ENCODE measurements around the gene DPT.

The DPT gene

GRCh38 chr1:168734946-168735345 is 5.9 kb upstream of the DPT start:
- DNase-seq = no peak

- DNase-seq = no peak
Measured at GRCh38 chr1:168734271-168734670, 5.3 kb upstream of the DPT start.

- no peak for DNase-seq
Measured at GRCh38 chr1:168733241-168733640, 4.2 kb upstream of the DPT start.

- DNase-seq = no peak
Measured at GRCh38 chr1:168732736-168733135, 3.7 kb upstream of the DPT start.

- no peak for DNase-seq
Measured at GRCh38 chr1:168731244-168731953, 2.4 kb upstream of the DPT start.

- DNase-seq = no peak
Measured at GRCh38 chr1:168729405-168729802, 398 bp upstream of the DPT start.

GRCh38 chr1:168726719-168727118 is 2.3 kb downstream of the DPT start:
- no peak for DNase-seq

- DNase-seq = no peak
Measured at GRCh38 chr1:168726281-168726680, 2.7 kb downstream of the DPT start.

GRCh38 chr1:168725831-168726230 is 3.2 kb downstream of the DPT start:
- no peak for DNase-seq

GRCh38 chr1:168725060-168725459 is 3.9 kb downstream of the DPT start:
- no peak for DNase-seq

- DNase-seq = no peak
Measured at GRCh38 chr1:168723000-168723399, 6.0 kb downstream of the DPT start.

GRCh38 chr1:168720839-168721238 is 8.2 kb downstream of the DPT start:
- DNase-seq = no peak

- no peak for DNase-seq
Measured at GRCh38 chr1:168719306-168720111, 9.5 kb downstream of the DPT start.

GRCh38 chr1:168717906-168718891 is 10.8 kb downstream of the DPT start:
- DNase-seq = no peak

- DNase-seq = peak; percentile 1
Measured at GRCh38 chr1:168714012-168714411, 15.0 kb downstream of the DPT start.

GRCh38 chr1:168709405-168710363 is 19.3 kb downstream of the DPT start:
- no peak for DNase-seq

- DNase-seq = no peak
Measured at GRCh38 chr1:168708698-168709404, 20.2 kb downstream of the DPT start.

- no peak for DNase-seq
Measured at GRCh38 chr1:168706391-168706992, 22.5 kb downstream of the DPT start.

- no peak for DNase-seq
Measured at GRCh38 chr1:168700575-168701268, 28.3 kb downstream of the DPT start.

- DNase-seq = no peak
Measured at GRCh38 chr1:168698453-168698852, 30.6 kb downstream of the DPT start.
